K562 (cell line): ENCODE data around the gene TULP4. TPM values are rescaled to one million over a fixed set of nuclear protein-coding genes. Genes with fewer than 3 reads are reported as not detected.
A peak's percentile ranks its signal among the peaks of the same experiment; 100 is the strongest.

Experiments used
- C11orf30 ChIP-seq: fragments of 450-650 bp; IDR thresholded peaks from 2 replicates; pipeline ENCODE4 v1.6.1; 2016; ENCODE audit warnings: low read depth, mild to moderate bottlenecking
- E4F1 ChIP-seq: fragments of 250-450 bp; sonication (Bioruptor Pico); IDR thresholded peaks from 2 replicates; pipeline ENCODE4 v1.5.0; 2021; ENCODE audit warnings: mild to moderate bottlenecking, borderline replicate concordance
- GTF2F1 ChIP-seq: IDR thresholded peaks from 2 replicates; pipeline ENCODE4 v1.6.1; 2011; ENCODE audit warnings: low read depth, low read length, improper control_type of control experiment
- HEY1 ChIP-seq: fragments of 250-450 bp; sonication (Bioruptor Pico); IDR thresholded peaks from 2 replicates; pipeline ENCODE4 v1.5.0; 2020; ENCODE audit warnings: mild to moderate bottlenecking, moderate library complexity, borderline replicate concordance
- HMBOX1 ChIP-seq: sonication (generic); IDR thresholded peaks from 2 replicates; pipeline ENCODE4 v1.6.1; 2016
- HNRNPK ChIP-seq: fragments of 200-400 bp; formaldehyde crosslinking; IDR thresholded peaks from one replicate; pipeline ENCODE4 v1.6.1; 2018; ENCODE audit warnings: mild to moderate bottlenecking, low read depth, low read length; ENCODE audit not compliant: poor library complexity, severe bottlenecking
- KLF16 ChIP-seq: IDR thresholded peaks from 2 replicates; pipeline ENCODE4 v1.6.1; 2016; ENCODE audit warnings: antibody characterized with exemption
- NFE2 ChIP-seq: IDR thresholded peaks from 2 replicates; pipeline ENCODE4 v1.6.1; 2014; ENCODE audit warnings: antibody characterized with exemption, low read depth
- NFIC ChIP-seq: fragments of 450-650 bp; IDR thresholded peaks from 2 replicates; pipeline ENCODE4 v1.6.1; 2017; ENCODE audit warnings: mild to moderate bottlenecking, inconsistent platforms
- PCBP1 ChIP-seq: fragments of 200-400 bp; formaldehyde crosslinking; IDR thresholded peaks from 2 replicates; pipeline ENCODE4 v1.6.1; 2018; ENCODE audit warnings: mild to moderate bottlenecking, low read depth, low read length; ENCODE audit not compliant: poor library complexity, severe bottlenecking
- PHB ChIP-seq: fragments of 250-450 bp; sonication (Bioruptor Pico); IDR thresholded peaks from 2 replicates; pipeline ENCODE4 v1.5.0; 2021
- POLR2AphosphoS2 ChIP-seq: IDR thresholded peaks from 2 replicates; pipeline ENCODE4 v1.6.1; 2012; ENCODE audit warnings: low read length, improper control_type of control experiment
- POLR3A ChIP-seq: IDR thresholded peaks from 2 replicates; pipeline ENCODE4 v1.6.1; 2011; ENCODE audit warnings: borderline replicate concordance, mild to moderate bottlenecking, moderate library complexity; ENCODE audit not compliant: insufficient read length, insufficient read depth; ENCODE audit errors: extremely low read depth
- SAP30 ChIP-seq: fragments of 200-600 bp; sonication (generic); IDR thresholded peaks from 2 replicates; pipeline ENCODE4 v1.6.1; 2012; ENCODE audit warnings: borderline replicate concordance, low read depth, mild to moderate bottlenecking, moderate library complexity, low read length, control low read depth, inconsistent platforms; ENCODE audit not compliant: insufficient read depth, poor library complexity, severe bottlenecking
- TAL1 ChIP-seq: fragments of 450-650 bp; IDR thresholded peaks from 2 replicates; pipeline ENCODE4 v1.6.1; 2016; ENCODE audit warnings: mild to moderate bottlenecking
- ZBTB33 ChIP-seq: sonication (generic); formaldehyde crosslinking; IDR thresholded peaks from 2 replicates; pipeline ENCODE4 v1.8.1; 2023; ENCODE audit warnings: mild to moderate bottlenecking, missing genetic modification reagents
- ZNF518B ChIP-seq: fragments of 250-450 bp; sonication (Bioruptor Pico); IDR thresholded peaks from 2 replicates; pipeline ENCODE4 v1.5.0; 2021; ENCODE audit warnings: mild to moderate bottlenecking, moderate library complexity
- polyA plus RNA-seq, 8 experiments: library from polyadenylated mRNA; depleted of rRNA in 4 of 8; stranded (reverse) in 5 of 8; unstranded in 3 of 8; fragments of >200 nt; fragmentation: Nextera tagmentation in 2 of 8; fragmentation: Illumina TruSeq in 1 of 8; extraction: Ambion mirVana in 2 of 8; extraction: Trizol in 1 of 8; gene quantifications; 2 replicates each; pipeline versions ENCODE4 v1.2.1 to v1.2.3, GENCODE V29; 2011 to 2014; ENCODE audit warnings: inconsistent platforms in 1 of 8, missing spikeins in 1 of 8
- total RNA-seq, 7 experiments: library from RNA; depleted of rRNA in 6 of 7; stranded (reverse); fragments of >200 nt in 6 of 7; fragmentation: Illumina TruSeq in 2 of 7; extraction: Trizol in 2 of 7; gene quantifications; 2 replicates each; pipeline versions ENCODE4 v1.2.1 to v1.2.3, GENCODE V29; 2011 to 2021; ENCODE audit warnings: low replicate concordance in 1 of 7

Gene TULP4
- total and polyA plus RNA-seq, 9 of the 15 experiments (the other 6 are each of a cell fraction or from before 2014, with no cell fraction given), result 1.2 to 50.4 (median 11.0) TPM

- TF ChIP-seq E4F1 (CRISPR knock-in tag) (no peak), POLR3A (no peak), NFE2 (peak; percentile 66), TAL1 (peak; percentile 78), PCBP1 (no peak), ZBTB33 (CRISPR knock-in tag) (no peak), POLR2AphosphoS2 (no peak), C11orf30 (peak; percentile 36; the same call in 1 of the 2 replicates), GTF2F1 (no peak), ZNF518B (CRISPR knock-in tag) (no peak), KLF16 (peak; percentile 79), PHB (CRISPR knock-in tag) (no peak), SAP30 (no peak), HMBOX1 (peak; percentile 53; the same call in 1 of the 2 replicates), HEY1 (CRISPR knock-in tag) (no peak), HNRNPK (no peak), NFIC (no peak; the same call in 1 of the 2 replicates)
Measured at GRCh38 chr6:158552055-158552795, 240.0 kb downstream of the TULP4 start (continued).
